ENCODE data around the gene PSMD12. TPM values are rescaled to one million over a fixed set of nuclear protein-coding genes. Genes with fewer than 3 reads are reported as not detected.

The PSMD12 gene
- total RNA-seq, 1 experiment from 2014 or later, result 90.5 TPM

- Histone ChIP-seq H4K20me1 (ENCODE audit: control insufficient read depth, insufficient read depth, insufficient read length) (no peaks in the 10 kb centered on the region), H3T11ph (ENCODE audit: low read length) (no peak overlapping the region), H3K27me3 (ENCODE audit: insufficient read depth, low read length) (no peaks in the 10 kb centered on the region), H2AK5ac (ENCODE audit: insufficient read length, low read length) (no peak overlapping the region), H3K23me2 (ENCODE audit: insufficient read length, low read depth, low read length, poor library complexity, severe bottlenecking) (no peaks in the 10 kb centered on the region), H2BK20ac (ENCODE audit: low read depth, low read length, poor library complexity, severe bottlenecking) (no peak overlapping the region), H3K23ac (ENCODE audit: insufficient read length, low read depth, low read length) (no peak overlapping the region), H2BK12ac (ENCODE audit: insufficient read length, low read depth, low read length) (no peak overlapping the region), H2BK5ac (ENCODE audit: insufficient read length, low read length) (no peak overlapping the region), H3K4me2 (ENCODE audit: insufficient read depth, insufficient read length, low read length) (no peak overlapping the region), H2BK15ac (ENCODE audit: low read depth, low read length) (no peak overlapping the region), H3K79me2 (ENCODE audit: insufficient read depth, low read length) (no peaks in the 10 kb centered on the region), H2BK120ac (ENCODE audit: low read depth, low read length, poor library complexity, severe bottlenecking) (no peak overlapping the region), H4K8ac (replicated peaks; ENCODE audit: insufficient read length, low read depth, low read length) (no peak overlapping the region), H3K9me3 (ENCODE audit: control insufficient read depth, low read depth, low read length) (no peaks in the 10 kb centered on the region), H4K91ac (ENCODE audit: insufficient read length, low read depth, low read length) (no peak overlapping the region), H3K18ac (ENCODE audit: insufficient read length, low read depth, low read length) (no peak overlapping the region), H3K79me1 (ENCODE audit: insufficient read depth, low read depth, low read length, poor library complexity, severe bottlenecking) (no peaks in the 10 kb centered on the region), H3K27ac (ENCODE audit: insufficient read length, low read depth, low read length) (no peak overlapping the region), H3K56ac (ENCODE audit: insufficient read length, low read depth, low read length) (no peak overlapping the region), H3K9ac (ENCODE audit: extremely low read depth, insufficient read length, low read length) (no peak overlapping the region), H3K4ac (ENCODE audit: low read depth, low read length) (no peak overlapping the region), H3K4me1 (ENCODE audit: insufficient read depth, low read length) (peaks cover 3% of the 10 kb centered on the region; the same call in 1 of the 2 replicates), H2AFZ (ENCODE audit: low read length) (no peak overlapping the region), H3K14ac (ENCODE audit: insufficient read depth, low read length) (no peak overlapping the region), H4K5ac (ENCODE audit: insufficient read length, low read depth, low read length) (no peak overlapping the region)
- Mint-ChIP-seq H3K36me3 (ENCODE audit: insufficient read depth in 1 of 3, low read depth in 3 of 3) (no peaks in the 10 kb centered on the region), H3K27ac (peak overlapping the region in 2 of 3 experiments; percentile 87 to 89; a peak in 6 of 7 replicates), H3K27me3 (ENCODE audit: low read depth) (no peaks in the 10 kb centered on the region), H3K4me1 (peaks cover 12% of the 10 kb centered on the region in 2 experiments), H3K4me3 (0 out of 5 replicates have a peak overlapping the region, but pooled peaks of 1 of the 2 experiments have one; percentile 6), H3K9me3 (no peaks in the 10 kb centered on the region)
- no peak for TF ChIP-seq CTCF (conservative IDR thresholded peaks at IDR 0.05)
- DNase-seq, result no peak
- WGBS (ENCODE audit: extremely low coverage, insufficient read length, low lambda C conversion rate), result no CpG with 5 or more reads among the region's 4 CpGs
These were observed 54.8 kb downstream of the PSMD12 start for GRCh38 chr17:67311575-67311974.

Data from H9 (cell line).